WTC11 (cell line): ENCODE data around the gene TMEM202.
"Not testable (repeated sequence)": the region's sequence is repeated elsewhere in the genome, so short reads cannot be mapped to it uniquely, and the experiment has no call there.

Experiments
- ATF3 ChIP-seq: sonication (generic); formaldehyde crosslinking; conservative IDR thresholded peaks from 2 replicates; pipeline ENCODE4 v1.8.1; 2022; ENCODE audit warnings: mild to moderate bottlenecking, missing genetic modification reagents
- TP53 ChIP-seq: sonication (generic); formaldehyde crosslinking; IDR thresholded peaks from 2 replicates; pipeline ENCODE4 v1.8.1; 2023; ENCODE audit warnings: mild to moderate bottlenecking, missing genetic modification reagents

- TF ChIP-seq ATF3, TP53 (CRISPR knock-in tag): not testable (repeated sequence)
Measured at GRCh38 chr15:72419768-72420167, 21.7 kb downstream of the TMEM202 start.
